CD4-positive, alpha-beta T cell treated with Interleukin-10 for 1 hour (primary cell): ENCODE results near the gene TCEAL7.

Experiments used
- DNase-seq: peaks from one replicate; pipeline ENCODE4 v3.0.0-alpha.2; 2020

TCEAL7 gene

GRCh38 chrX:103369479-103369878 lies 39.4 kb downstream of the TCEAL7 start:
- DNase-seq = no peak

- DNase-seq = no peak
Observed at GRCh38 chrX:103372886-103373285, 42.8 kb downstream of the TCEAL7 start.

GRCh38 chrX:103373581-103373980 lies 43.5 kb downstream of the TCEAL7 start:
- DNase-seq = no peak

- DNase-seq = peak; percentile 22
Observed at GRCh38 chrX:103376118-103376978, 46.3 kb downstream of the TCEAL7 start, which contains the start of gene BEX3. TSS of gene BEX3 (plus strand) at chrX:103376538. CDS start at chrX:103377522, 984 bp downstream.

GRCh38 chrX:103376979-103377324 lies 46.9 kb downstream of the TCEAL7 start:
- DNase-seq = no peak

GRCh38 chrX:103378990-103379389 lies 49.0 kb downstream of the TCEAL7 start:
- no peak for DNase-seq
